ENCODE results near the gene NAT8.
A peak's percentile ranks its signal among the peaks of the same experiment; 100 is the strongest.
"Not testable (repeated sequence)": the region's sequence is repeated elsewhere in the genome, so short reads cannot be mapped to it uniquely, and the experiment has no call there.

Gene NAT8

DNA sequence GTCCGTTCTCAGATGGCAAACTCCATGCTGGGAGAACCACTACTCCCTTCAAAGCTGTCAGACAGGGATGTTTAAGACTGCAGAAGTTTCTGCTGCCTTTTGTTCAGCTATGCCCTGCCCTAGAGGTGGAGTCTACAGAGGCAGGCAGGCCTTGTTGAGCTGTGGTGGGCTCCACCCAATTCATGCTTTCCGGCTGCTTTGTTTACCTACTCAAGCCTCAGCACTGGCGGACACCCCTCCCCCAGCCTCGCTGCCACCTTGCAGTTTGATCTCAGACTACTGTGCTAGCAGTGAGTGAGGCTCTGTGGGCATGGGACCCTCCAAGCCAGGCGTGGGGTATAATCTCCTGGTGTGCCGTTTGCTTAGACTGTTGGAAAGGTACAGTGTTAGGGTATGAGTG, 27.8 kb upstream of the NAT8 start:
- not testable (repeated sequence) for H3K9me3 ChIP-seq (ENCODE audit: control insufficient read depth, low read length); H3K27me3 ChIP-seq (replicated peaks; ENCODE audit: control insufficient read depth, insufficient read depth, low read length); H3K4me1 ChIP-seq (ENCODE audit: control insufficient read depth, insufficient read depth, low read length); H3K9ac ChIP-seq (ENCODE audit: low read length); H3K4me3 ChIP-seq (ENCODE audit: low read length); H3K36me3 ChIP-seq (ENCODE audit: control insufficient read depth, insufficient read depth, low read length, severe bottlenecking); DNase-seq (ENCODE audit: low read depth)

- not testable (repeated sequence) for H3K9me3 ChIP-seq (ENCODE audit: control insufficient read depth, low read length); H3K9ac ChIP-seq (ENCODE audit: low read length); H3K27me3 ChIP-seq (replicated peaks; ENCODE audit: control insufficient read depth, insufficient read depth, low read length); DNase-seq (ENCODE audit: low read depth); H3K4me1 ChIP-seq (ENCODE audit: control insufficient read depth, insufficient read depth, low read length); H3K36me3 ChIP-seq (ENCODE audit: control insufficient read depth, insufficient read depth, low read length, severe bottlenecking); H3K4me3 ChIP-seq (ENCODE audit: low read length)
These were observed 25.0 kb upstream of the NAT8 start for GRCh38 chr2:73667239-73667638.

DNA sequence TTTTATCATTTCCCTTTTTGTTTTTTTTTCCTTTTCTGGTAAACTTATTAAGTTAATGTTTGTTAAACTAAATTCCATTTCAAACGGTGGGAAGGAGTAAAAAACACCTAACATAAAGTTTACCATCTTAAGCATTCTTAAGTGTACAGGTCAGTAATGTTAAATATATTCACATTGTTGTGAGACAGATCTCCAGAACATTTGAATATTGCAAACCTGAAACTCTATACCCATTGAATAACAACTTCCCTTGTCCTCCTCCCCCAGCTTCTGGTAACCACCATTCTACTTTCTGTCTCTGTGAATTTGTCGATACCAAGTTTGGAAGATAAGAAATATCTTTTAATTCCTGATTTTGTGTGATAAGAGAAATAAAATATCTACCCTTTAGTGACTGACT, 12.0 kb upstream of the NAT8 start:
- DNase-seq (ENCODE audit: low read depth) = no peak
- Histone ChIP-seq H3K27me3 (replicated peaks; ENCODE audit: control insufficient read depth, insufficient read depth, low read length) (peaks cover 4% of the 10 kb centered on the region), H3K4me1 (ENCODE audit: control insufficient read depth, insufficient read depth, low read length) (no peaks in the 10 kb centered on the region), H3K9ac (ENCODE audit: low read length) (no peak overlapping the region), H3K9me3 (ENCODE audit: control insufficient read depth, low read length) (peaks cover 4% of the 10 kb centered on the region), H3K4me3 (ENCODE audit: low read length) (no peak overlapping the region), H3K36me3 (ENCODE audit: control insufficient read depth, insufficient read depth, low read length, severe bottlenecking) (no peaks in the 10 kb centered on the region)

DNA sequence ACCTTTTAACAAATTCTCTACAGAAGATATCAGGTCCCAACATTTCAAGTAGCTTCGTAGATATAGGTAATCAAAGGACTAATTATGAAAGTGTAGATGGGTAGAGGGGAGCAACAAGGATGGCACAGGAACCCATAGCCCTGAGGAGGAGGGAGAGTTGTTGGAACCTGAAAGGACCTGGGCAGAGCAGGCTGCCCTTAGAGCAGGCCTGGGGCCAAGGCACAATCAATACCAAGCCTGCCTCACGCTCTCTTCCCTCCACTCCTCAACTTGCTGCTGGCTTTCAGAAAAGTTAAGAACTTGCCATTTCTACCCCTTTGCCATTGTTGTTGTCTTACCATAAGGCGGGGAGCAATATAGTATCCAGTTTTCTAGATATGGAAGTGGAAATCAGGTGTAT, 10.1 kb upstream of the NAT8 start:
- Histone ChIP-seq H3K36me3 (ENCODE audit: control insufficient read depth, insufficient read depth, low read length, severe bottlenecking) (no peaks in the 10 kb centered on the region), H3K27me3 (replicated peaks; ENCODE audit: control insufficient read depth, insufficient read depth, low read length) (peaks cover 4% of the 10 kb centered on the region)

GRCh38 chr2:73651591-73652230, 9.5 kb upstream of the NAT8 start:
- no peaks in the 10 kb centered on the region for H3K9me3 ChIP-seq (ENCODE audit: control insufficient read depth, low read length)
- H3K27me3 ChIP-seq (replicated peaks; ENCODE audit: control insufficient read depth, insufficient read depth, low read length) = peaks cover 4% of the 10 kb centered on the region
- no peak overlapping the region for H3K9ac ChIP-seq (ENCODE audit: low read length)
- no peaks in the 10 kb centered on the region for H3K4me1 ChIP-seq (ENCODE audit: control insufficient read depth, insufficient read depth, low read length)
- H3K36me3 ChIP-seq (ENCODE audit: control insufficient read depth, insufficient read depth, low read length, severe bottlenecking) = no peaks in the 10 kb centered on the region
- no peak overlapping the region for H3K4me3 ChIP-seq (ENCODE audit: low read length)
- no peak for DNase-seq (ENCODE audit: low read depth)

More for the DNA sequence above, 10.1 kb upstream of the NAT8 start:
- H3K9ac ChIP-seq (ENCODE audit: low read length) = no peak overlapping the region
- H3K9me3 ChIP-seq (ENCODE audit: control insufficient read depth, low read length) = no peaks in the 10 kb centered on the region
- DNase-seq (ENCODE audit: low read depth) = no peak
- H3K4me1 ChIP-seq (ENCODE audit: control insufficient read depth, insufficient read depth, low read length) = no peaks in the 10 kb centered on the region
- no peak overlapping the region for H3K4me3 ChIP-seq (ENCODE audit: low read length)

DNA sequence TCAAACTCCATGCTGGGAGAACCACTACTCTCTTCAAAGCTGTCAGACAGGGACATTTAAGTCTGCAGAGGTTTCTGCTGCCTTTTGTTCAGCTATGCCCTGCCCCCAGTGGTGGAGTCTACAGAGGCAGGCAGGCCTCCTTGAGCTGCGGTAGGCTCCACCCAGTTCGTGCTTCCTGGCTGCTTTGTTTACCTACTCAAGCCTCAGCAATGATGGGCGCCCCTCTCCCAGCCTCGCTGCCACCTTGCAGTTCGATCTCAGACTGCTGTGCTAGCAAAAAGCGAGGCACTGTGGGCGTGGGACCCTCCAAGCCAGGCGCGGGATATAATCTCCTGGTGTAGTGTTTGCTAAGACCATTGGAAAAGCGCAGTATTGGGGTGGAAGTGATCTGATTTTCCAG, 5.5 kb upstream of the NAT8 start:
- DNase-seq (ENCODE audit: low read depth); H3K36me3 ChIP-seq (ENCODE audit: control insufficient read depth, insufficient read depth, low read length, severe bottlenecking); H3K9ac ChIP-seq (ENCODE audit: low read length); H3K9me3 ChIP-seq (ENCODE audit: control insufficient read depth, low read length); H3K4me1 ChIP-seq (ENCODE audit: control insufficient read depth, insufficient read depth, low read length); H3K4me3 ChIP-seq (ENCODE audit: low read length): not testable (repeated sequence)
- peaks cover 10% of the 10 kb centered on the region for H3K27me3 ChIP-seq (replicated peaks; ENCODE audit: control insufficient read depth, insufficient read depth, low read length)

GRCh38 chr2:73641767-73642062, 507 bp downstream of the NAT8 start:
- Histone ChIP-seq H3K4me1 (ENCODE audit: control insufficient read depth, insufficient read depth, low read length) (peaks cover 15% of the 10 kb centered on the region), H3K9ac (ENCODE audit: low read length) (no peak overlapping the region), H3K4me3 (ENCODE audit: low read length) (no peak overlapping the region), H3K27me3 (replicated peaks; ENCODE audit: control insufficient read depth, insufficient read depth, low read length) (peaks cover 11% of the 10 kb centered on the region), H3K9me3 (ENCODE audit: control insufficient read depth, low read length) (peaks cover 5% of the 10 kb centered on the region), H3K36me3 (ENCODE audit: control insufficient read depth, insufficient read depth, low read length, severe bottlenecking) (no peaks in the 10 kb centered on the region)
- no peak for DNase-seq (ENCODE audit: low read depth)

DNA sequence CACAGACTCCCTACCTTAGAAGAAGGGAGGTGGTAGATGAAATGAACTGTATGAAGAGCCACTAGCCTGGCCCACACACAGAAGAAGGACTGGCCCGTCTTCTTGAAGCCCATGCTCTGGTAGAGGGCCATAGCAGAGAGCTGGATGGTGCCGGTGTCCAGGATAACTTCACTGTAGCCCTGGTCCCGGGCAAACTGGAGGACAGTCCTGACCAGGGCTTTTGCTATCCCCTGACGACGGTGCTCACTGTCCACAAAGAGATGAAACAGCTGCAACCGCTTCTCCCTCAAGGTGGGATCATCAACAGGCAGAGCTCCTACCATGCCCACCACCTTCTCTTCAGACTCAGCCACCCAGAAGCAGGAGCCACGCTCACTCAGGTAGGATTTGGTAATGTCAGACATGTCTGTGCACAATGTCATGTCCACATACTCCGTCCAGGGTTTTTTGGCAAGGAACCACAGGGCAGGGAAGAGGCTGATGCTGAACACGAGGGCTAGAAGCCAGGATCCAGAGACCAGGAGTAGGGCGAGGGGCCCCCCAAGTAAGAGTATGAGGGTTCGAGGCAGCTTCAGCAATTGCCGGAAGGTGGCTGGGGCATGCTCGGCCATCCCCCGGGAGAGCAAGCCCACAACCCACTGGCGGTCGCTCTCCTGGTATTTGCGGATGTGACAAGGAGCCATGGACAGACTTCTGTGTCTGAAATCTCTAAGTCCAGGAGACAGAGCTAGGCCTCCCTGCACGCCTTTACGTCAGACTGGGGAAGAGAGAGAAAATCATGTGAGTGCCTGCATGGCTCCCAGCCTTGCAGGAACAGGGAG, 1.1 kb downstream of the NAT8 start:
- H3K9me3 ChIP-seq (ENCODE audit: control insufficient read depth, low read length) = peaks cover 5% of the 10 kb centered on the region
- H3K36me3 ChIP-seq (ENCODE audit: control insufficient read depth, insufficient read depth, low read length, severe bottlenecking) = no peaks in the 10 kb centered on the region
- DNase-seq (ENCODE audit: low read depth) = no peak
- H3K4me3 ChIP-seq (ENCODE audit: low read length) = no peak overlapping the region
- H3K27me3 ChIP-seq (replicated peaks; ENCODE audit: control insufficient read depth, insufficient read depth, low read length) = peaks cover 11% of the 10 kb centered on the region
- no peak overlapping the region for H3K9ac ChIP-seq (ENCODE audit: low read length)
- peaks cover 15% of the 10 kb centered on the region for H3K4me1 ChIP-seq (ENCODE audit: control insufficient read depth, insufficient read depth, low read length)

- no peak overlapping the region for H3K9ac ChIP-seq (ENCODE audit: low read length)
- H3K36me3 ChIP-seq (ENCODE audit: control insufficient read depth, insufficient read depth, low read length, severe bottlenecking) = no peaks in the 10 kb centered on the region
These were observed 1.7 kb downstream of the NAT8 start for GRCh38 chr2:73640511-73640911.

DNA sequence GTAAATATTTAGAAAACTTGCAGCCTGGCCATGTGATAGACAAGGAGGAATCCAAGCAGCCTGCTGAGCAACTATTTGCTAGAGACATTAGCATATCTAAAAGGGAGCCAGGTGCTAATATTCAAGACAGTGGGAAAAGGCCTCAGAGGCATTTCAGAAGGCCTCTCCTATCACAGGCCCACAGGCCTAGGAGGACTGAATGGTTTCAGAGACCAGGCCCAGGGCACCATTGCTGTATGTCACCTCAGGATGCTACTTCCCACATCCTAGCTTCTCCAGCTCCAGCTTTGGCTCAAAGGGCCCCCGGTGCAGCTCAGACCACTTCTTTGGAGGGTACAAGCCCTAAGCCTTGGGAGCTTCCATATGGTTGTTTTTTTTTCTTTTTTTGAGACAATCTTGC, 3.8 kb downstream of the NAT8 start:
- Histone ChIP-seq H3K27me3 (replicated peaks; ENCODE audit: control insufficient read depth, insufficient read depth, low read length) (peaks cover 5% of the 10 kb centered on the region), H3K9me3 (ENCODE audit: control insufficient read depth, low read length) (peaks cover 5% of the 10 kb centered on the region), H3K4me3 (ENCODE audit: low read length) (no peak overlapping the region), H3K36me3 (ENCODE audit: control insufficient read depth, insufficient read depth, low read length, severe bottlenecking) (no peaks in the 10 kb centered on the region), H3K9ac (ENCODE audit: low read length) (no peak overlapping the region), H3K4me1 (ENCODE audit: control insufficient read depth, insufficient read depth, low read length) (peaks cover 15% of the 10 kb centered on the region)
- no peak for DNase-seq (ENCODE audit: low read depth)

More at GRCh38 chr2:73640511-73640911, 1.7 kb downstream of the NAT8 start:
- Histone ChIP-seq H3K4me1 (ENCODE audit: control insufficient read depth, insufficient read depth, low read length) (peaks cover 15% of the 10 kb centered on the region), H3K27me3 (replicated peaks; ENCODE audit: control insufficient read depth, insufficient read depth, low read length) (peaks cover 11% of the 10 kb centered on the region), H3K9me3 (ENCODE audit: control insufficient read depth, low read length) (peaks cover 5% of the 10 kb centered on the region), H3K4me3 (ENCODE audit: low read length) (no peak overlapping the region)
- DNase-seq (ENCODE audit: low read depth) = peak; percentile 56

DNA sequence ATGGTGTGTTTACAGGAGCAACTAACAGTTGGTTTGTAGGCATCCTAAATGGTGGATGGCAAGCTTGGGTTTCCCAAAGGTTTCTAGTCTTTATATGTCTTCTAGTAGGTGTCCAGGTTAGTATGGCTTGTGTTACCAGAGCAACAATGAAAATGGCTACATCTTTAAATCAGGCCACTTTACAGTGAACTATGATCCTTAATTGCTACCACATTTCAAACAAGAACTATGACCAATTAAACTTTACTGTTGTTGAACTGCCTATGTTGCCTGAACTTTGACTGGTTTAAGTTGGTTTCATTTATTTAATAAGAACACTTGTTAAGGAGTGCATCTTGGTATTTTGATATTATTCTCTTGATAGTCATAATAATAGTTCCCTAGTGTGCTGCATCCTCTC, 5.2 kb downstream of the NAT8 start:
- not testable (repeated sequence) for H3K36me3 ChIP-seq (ENCODE audit: control insufficient read depth, insufficient read depth, low read length, severe bottlenecking); H3K9ac ChIP-seq (ENCODE audit: low read length); DNase-seq (ENCODE audit: low read depth); H3K9me3 ChIP-seq (ENCODE audit: control insufficient read depth, low read length); H3K4me3 ChIP-seq (ENCODE audit: low read length); H3K27me3 ChIP-seq (replicated peaks; ENCODE audit: control insufficient read depth, insufficient read depth, low read length)
- H3K4me1 ChIP-seq (ENCODE audit: control insufficient read depth, insufficient read depth, low read length) = peaks cover 15% of the 10 kb centered on the region
